Left renal cortex interstitium (tissue), 4 donors: ENCODE data around the gene SH3D19. TPM values are rescaled to one million over a fixed set of nuclear protein-coding genes. Genes with fewer than 3 reads are reported as not detected.

ENCODE experiments used
- DNase-seq, 4 donors: peaks; one replicate each; pipeline ENCODE4 v3.0.0-alpha.2; 2013; ENCODE audit warnings: low read depth in 4 of 4, low spot score in 2 of 4, missing footprints in 1 of 4
- polyA plus RNA-seq, 4 donors: library from polyadenylated mRNA; unstranded; fragments of 120-200 nt; gene quantifications; one replicate each; pipeline ENCODE4 v1.2.1, GENCODE V29; 2013; ENCODE audit not compliant: insufficient read length in 4 of 4

Gene SH3D19
- polyA plus RNA-seq: 10 to 100 TPM; 25.3 to 34.8 (median 27.7) TPM

GRCh38 chr4:151325111-151325948 lies at the start of gene SH3D19:
SH3D19 (minus strand) TSS chr4:151325605; CDS start chr4:151325352, 253 bp downstream.
- DNase-seq: peak; percentile 36 to 53 (median 42)

- peak; percentile 42 to 65 (median 46) for DNase-seq
Observed at GRCh38 chr4:151362404-151363164, 37.2 kb upstream of the SH3D19 start.

GRCh38 chr4:151361966-151362365 lies 36.6 kb upstream of the SH3D19 start:
- no peak for DNase-seq

GRCh38 chr4:151361126-151361525 lies 35.7 kb upstream of the SH3D19 start:
- no peak for DNase-seq

- no peak for DNase-seq
Observed at GRCh38 chr4:151359576-151359975, 34.2 kb upstream of the SH3D19 start.

- no peak for DNase-seq
Observed at GRCh38 chr4:151358266-151358665, 32.9 kb upstream of the SH3D19 start.

- DNase-seq: no peak
Observed at GRCh38 chr4:151356510-151356909, 31.1 kb upstream of the SH3D19 start.

- DNase-seq: no peak
Observed at GRCh38 chr4:151355155-151355554, 29.8 kb upstream of the SH3D19 start.

- DNase-seq: no peak
Observed at GRCh38 chr4:151347490-151348235, 22.3 kb upstream of the SH3D19 start.

- DNase-seq: no peak
Observed at GRCh38 chr4:151344948-151345347, 19.5 kb upstream of the SH3D19 start.

GRCh38 chr4:151340751-151341385 lies 15.5 kb upstream of the SH3D19 start:
- DNase-seq: no peak

GRCh38 chr4:151339467-151339866 lies 14.1 kb upstream of the SH3D19 start:
- no peak for DNase-seq

GRCh38 chr4:151331276-151332042 lies 6.1 kb upstream of the SH3D19 start:
- no peak for DNase-seq

- DNase-seq: no peak
Observed at GRCh38 chr4:151329217-151330007, 4.0 kb upstream of the SH3D19 start.

- no peak for DNase-seq
Observed at GRCh38 chr4:151325949-151326246, 493 bp upstream of the SH3D19 start.

GRCh38 chr4:151324752-151325110 lies 674 bp downstream of the SH3D19 start:
- peak; percentile 46 to 51 (median 48) for DNase-seq

- DNase-seq: peak in 1 of 4 donors; percentile 25
Observed at GRCh38 chr4:151324124-151324751, 1.2 kb downstream of the SH3D19 start.

GRCh38 chr4:151323667-151324066 lies 1.7 kb downstream of the SH3D19 start:
- no peak for DNase-seq

GRCh38 chr4:151322570-151322969 lies 2.8 kb downstream of the SH3D19 start:
- no peak for DNase-seq
